Activated gamma-delta T cell treated with anti-CD3 and anti-CD28 coated beads, Interleukin-2, amount 50 U/mL, for 16 hours (primary cell): ENCODE results near the gene MAFF.
"Not testable (repeated sequence)": the region's sequence is repeated elsewhere in the genome, so short reads cannot be mapped to it uniquely, and the experiment has no call there.

Source experiments
- DNase-seq: peaks from one replicate; pipeline ENCODE4 v3.0.0-alpha.2; 2020; ENCODE audit warnings: low read depth

The MAFF gene

GRCh38 chr22:38201711-38202436 lies at the start of gene MAFF:
MAFF (plus strand) TSS chr22:38201994; CDS start chr22:38213854, 11,860 bp downstream.
- peak; percentile 81 for DNase-seq

DNA sequence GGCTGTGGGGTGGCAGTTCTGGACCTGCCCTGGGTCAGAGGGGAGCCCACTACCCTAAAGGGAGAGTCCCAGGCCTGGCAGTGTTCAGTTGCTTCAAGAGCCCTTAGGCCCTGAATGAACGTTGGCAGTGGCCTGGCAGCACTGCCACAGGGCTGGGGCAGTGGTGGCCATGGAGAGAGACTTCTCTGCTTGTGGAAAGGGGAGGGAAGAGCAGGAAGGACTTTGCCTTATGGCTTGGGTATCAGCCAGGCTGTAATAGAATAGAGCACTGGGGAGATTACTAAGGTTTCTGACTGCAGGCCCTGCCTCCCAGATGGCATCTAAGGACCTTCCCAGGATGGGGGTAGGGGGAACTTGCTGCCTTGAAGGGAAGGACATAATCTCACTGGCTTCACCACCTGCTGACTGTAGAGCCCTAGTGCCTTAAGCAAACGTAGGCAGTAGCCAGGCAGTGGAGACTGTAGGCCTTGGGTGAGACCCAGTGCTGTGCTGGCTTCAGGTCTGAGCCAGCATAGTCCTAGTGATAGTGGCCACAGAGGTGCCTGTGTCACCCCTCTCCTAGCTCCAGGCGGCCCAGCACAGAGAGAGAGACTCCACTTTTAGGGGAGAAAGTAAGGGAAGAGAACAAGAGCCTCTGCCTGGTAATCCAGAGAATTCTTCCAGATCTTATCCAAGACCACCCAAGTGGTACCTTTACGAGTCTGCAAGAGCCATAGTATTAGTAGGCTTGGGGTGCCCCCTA lies 47.8 kb upstream of the MAFF start:
- no peak for DNase-seq

DNA sequence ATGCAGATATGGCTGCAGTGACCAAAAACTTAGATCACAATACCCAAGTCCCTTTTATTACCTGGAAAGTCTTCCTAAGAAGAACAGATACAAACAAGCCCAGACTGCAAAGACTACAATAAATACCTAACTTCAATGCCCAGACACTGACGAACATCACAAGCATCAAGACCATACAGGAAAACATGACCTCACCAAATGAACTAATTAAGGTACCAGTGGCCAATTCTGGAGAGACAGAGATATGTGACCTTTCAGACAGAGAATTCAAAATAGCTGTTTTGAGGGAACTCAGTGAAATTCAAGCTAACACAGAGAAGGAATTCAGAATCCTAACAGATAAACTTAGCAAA lies 47.3 kb upstream of the MAFF start:
- DNase-seq: not testable (repeated sequence)

GRCh38 chr22:38155703-38156102 lies 46.1 kb upstream of the MAFF start:
- no peak for DNase-seq

DNA sequence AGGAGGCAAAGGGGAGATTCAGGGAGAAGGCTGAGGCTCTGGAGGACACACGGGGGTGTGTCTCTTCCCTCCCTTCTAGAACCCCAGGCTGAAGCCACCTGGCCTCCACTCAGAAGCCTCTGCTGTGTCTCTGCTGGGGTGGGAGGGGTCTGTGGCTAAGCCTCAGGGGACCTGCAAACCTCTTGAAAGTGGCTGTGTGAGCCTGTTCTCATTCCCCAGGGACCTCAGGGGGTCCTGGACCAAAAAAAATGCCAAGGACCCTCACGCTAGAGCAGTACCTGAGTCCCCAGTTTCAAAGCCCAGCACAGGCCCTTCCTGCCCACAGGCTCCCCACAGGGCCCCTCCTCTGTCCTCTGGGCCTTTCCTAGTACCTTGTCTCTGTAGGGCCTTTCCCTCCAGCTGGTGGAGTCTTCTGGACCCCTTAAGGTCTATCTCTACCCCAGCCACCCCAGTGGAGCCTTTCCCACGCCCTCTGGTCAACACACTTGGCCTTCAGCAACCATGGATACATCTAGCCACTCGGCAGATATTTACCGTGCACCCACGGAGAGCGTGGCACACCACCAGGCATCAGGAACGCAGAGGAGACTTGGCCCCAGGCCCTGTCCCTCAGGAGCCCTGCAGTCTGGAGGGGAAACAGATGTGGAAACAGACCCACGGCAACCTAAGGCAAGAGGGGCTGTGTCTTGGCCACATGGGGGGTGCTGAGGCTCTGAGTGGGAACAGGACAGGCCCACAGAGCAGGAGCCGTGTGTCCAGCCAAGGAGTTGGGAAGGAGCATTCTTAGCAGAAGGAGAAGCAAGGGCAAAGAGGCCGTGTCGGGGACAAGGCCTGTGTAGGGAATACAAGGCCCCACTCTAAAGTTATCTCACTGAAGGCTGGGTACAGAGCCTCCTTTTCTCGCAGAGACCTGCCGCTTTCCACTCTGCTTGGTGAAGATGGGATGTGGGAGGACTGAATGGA lies 38.6 kb upstream of the MAFF start:
- DNase-seq: no peak

DNA sequence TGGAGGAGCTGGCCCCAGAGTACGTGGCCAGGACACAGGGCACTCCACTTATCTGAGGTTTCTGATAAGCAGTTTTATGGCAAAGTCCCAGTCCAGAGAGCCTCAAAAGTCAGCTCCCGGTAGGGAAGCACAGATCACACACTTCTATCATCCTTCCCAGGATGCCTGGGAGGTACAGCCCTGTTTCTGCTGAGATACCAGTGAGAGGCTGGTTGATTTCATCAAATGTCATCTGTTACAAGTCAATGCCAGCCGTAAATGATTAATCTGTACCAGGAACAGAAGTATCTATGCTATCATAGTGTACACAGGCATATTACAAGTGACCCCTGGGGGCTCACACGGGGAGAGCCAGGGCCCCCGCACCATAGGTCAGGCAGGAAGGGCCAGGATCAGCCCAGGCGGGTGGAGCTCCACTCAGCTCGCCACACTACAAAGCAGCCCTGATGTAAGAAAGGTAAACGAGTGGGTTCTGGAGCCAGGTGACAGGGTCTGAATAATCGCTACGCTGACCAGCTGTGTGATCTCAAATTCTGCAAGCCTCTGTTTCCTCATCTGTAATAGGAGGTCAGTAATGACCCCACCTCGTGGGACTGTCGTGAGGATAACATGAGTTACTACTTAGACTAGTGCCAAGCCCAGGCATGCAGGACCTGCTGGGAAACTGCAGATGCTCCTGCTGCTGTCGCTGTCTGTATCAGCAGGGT lies 37.8 kb upstream of the MAFF start:
- DNase-seq: no peak

DNA sequence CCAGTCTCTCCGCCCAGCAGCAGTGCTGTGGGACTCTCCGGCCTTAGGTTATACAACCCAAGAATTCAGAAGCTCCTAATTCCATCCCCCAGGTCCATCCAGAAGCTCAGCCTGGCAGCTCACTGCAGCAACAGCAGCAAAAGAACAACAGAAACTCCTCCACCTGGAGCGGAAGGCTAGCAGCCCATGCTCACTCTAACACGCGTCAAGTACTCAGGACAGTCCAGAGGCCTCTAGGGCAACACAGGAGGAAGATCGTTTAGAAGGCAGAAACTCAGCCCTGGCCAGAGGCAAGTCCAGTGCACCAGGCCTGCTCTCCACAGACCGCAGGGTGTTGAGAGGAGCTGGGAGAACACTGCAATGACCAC lies 37.3 kb upstream of the MAFF start:
- DNase-seq: no peak

DNA sequence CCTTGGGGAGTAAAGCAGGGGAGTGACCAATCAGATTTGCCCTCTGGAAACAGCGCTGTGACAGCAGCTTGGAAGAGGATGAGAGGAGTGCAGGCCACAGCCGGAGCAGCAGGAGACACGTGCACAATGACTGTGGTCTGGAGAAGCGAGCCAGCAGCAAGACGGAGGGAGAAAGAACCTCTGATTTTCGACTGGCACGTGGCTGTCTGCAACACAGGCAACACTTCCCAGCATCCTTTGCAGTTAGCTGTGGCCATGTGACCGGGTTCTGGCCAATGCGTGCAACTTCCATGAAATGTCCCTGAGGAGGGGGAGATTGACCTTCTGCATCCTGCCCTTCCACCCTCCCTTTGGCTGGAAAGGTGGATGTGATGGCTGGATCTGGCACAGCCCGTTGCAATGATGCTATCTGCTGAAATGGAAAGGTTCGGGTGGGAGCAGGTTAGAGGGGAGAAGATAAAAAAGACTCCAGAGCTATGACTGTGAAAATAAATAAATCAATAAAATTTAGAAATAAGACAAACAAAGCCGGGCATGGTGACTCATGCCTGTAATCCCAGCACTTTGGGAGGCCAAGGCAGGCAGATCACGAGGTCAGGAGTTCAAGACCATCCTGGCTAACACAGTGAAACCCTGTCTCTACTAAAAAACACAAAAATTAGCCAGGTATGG lies 35.7 kb upstream of the MAFF start:
- no peak for DNase-seq

DNA sequence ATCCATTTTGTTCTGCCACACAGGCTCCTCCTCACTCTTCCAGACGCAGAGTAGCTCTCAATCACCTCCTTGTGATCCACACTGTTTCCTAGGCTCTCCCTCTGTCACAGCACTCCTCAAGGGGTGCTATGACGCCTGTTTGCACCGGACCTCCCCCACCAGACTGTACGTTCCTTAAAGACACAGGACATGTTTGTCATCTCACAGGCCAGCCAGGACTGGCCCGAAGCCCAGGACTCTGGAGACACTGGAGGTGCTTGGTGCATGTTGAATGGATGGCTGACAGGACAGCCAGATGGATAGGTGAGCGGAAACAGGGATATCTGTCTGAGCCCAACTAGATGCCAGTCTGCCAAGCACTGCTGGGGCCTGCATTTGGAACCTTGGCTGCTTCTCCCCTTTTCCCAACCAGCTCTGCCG lies 33.8 kb upstream of the MAFF start:
- no peak for DNase-seq

DNA sequence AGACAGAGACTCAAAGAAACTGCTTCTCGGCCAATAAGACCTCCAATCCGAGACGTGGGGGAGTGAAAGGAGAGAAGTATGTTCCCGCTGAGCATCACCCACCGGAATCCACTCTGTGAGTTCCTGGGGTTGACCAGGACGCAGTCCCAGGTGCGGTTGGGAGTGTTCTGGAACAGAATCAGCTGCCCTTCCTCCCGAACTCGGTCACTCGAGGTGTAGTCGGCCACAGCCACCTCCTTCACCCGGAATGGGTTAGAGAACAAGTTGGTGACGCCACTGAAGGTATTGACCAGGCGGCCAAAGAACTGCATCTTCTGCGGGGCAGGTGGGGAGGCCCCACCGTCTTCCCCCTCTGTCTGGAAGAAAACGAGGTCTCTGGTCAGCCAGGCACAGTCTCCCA lies 32.7 kb upstream of the MAFF start:
- no peak for DNase-seq

- DNase-seq: no peak
These were observed 31.3 kb upstream of the MAFF start for GRCh38 chr22:38170469-38170868.

DNA sequence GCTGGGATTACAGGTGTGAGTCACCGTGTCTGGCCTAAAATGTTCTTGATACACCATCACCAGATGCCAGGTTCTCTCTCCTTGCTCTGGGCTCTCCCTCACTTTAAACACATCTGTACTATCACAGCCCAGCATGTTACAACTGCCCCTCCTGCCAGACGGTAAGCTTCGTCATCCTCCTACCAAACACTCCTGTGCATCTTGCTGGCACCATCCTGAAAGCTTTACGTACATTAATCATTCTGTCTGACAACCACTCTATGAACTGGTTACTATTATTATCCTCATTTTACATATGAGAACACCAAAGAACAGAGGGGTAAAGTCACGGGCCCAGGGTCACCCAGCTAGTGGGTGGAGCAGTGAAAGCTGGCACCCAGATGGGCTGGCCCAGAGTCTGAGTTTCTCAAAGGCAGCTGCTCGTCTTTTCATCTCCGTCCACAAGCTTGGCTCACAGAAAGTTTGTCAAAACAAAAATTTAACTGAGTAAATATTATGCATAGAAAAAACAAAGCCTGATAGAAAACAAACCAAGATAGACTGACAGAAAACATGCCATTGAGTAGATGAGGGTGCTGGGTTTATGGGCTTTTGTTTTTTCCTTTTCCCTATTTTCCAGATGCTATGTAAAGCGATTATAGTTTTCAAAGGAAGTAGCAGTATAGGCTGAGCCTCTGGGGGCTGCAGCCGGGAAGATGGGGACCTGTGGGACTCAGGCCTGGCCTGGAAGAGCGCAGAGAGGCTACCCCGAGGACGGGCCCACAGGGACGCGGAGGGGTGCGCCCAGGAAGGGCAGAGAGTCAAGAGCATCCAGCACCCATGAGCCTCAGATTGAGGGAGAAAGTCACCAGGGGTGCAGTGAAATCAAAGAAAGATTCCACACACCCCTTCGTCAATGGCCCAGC lies 29.6 kb upstream of the MAFF start:
- DNase-seq: no peak

GRCh38 chr22:38172832-38173640 lies 28.8 kb upstream of the MAFF start:
- DNase-seq: peak; percentile 69

GRCh38 chr22:38173641-38173906 lies 28.2 kb upstream of the MAFF start:
- DNase-seq: no peak

- DNase-seq: no peak
These were observed 27.2 kb upstream of the MAFF start for GRCh38 chr22:38174626-38175025.

DNA sequence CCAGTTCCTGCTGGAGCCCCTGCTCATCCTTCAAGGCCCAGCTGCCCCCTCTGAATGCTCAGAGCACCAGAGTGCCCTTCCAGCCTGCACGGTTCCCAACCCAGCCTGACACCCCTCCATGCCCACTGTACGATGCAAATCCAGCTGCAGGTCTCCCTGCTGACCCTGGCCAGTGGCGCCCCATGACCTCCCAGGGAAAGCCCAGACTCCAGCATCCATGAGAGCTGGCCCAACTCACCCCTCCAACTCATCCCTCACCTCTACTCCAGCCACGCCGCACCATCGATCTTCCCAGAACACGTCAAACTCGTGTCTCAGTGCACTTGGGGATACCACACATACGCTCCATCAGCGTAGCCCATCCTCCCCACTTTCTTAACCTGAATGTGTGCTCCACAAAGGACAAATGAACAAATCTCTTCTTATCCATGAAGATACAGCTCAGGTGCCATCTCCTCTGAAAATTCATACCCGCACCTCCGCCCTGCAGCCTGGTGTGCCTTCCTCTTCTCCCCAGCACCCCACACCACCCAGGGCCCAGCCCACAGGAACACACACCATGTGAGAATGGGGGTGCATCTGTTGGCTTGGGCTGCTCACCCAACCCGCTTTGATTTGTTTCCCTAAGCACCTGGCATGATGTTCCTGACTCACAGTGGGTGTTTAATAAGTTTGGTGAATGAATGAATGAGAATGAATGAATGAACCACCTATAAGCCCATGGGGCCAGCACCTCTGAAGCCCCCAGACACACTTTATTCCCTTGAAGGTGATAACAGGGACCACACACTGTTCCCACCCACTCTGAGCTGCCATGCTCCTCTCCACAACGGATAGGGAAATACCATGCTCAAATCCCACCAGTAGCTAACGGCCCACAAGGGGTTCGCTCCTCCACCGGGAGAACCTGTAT lies 26.3 kb upstream of the MAFF start:
- no peak for DNase-seq

DNA sequence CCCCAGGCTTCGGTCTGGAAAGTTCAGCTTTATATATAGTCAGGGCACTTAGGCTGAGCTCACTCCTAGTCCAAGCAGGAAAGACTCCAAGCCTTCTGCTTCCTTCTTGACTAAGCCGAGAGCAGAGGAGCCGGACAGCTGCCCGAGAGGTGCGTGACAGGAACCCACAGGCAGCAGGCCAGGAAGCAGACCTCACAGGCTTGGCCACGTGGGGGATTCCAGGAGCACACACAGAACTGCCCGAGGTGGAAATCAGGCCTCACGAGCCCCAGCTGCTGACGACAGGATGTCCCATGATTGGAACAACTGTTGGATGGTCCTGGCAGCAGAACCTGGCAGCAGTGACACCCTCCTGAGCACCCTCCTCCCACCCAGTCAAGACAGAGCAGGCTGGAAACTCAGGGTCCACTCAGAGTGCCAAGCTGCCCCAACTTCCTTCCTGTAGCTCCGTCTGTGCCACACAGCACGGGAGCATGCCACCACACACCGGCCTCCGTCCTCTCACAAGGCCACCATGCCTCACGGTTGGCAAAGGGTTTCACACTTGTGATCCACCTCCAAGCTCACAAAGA lies 25.5 kb upstream of the MAFF start:
- peak; percentile 45 for DNase-seq

DNA sequence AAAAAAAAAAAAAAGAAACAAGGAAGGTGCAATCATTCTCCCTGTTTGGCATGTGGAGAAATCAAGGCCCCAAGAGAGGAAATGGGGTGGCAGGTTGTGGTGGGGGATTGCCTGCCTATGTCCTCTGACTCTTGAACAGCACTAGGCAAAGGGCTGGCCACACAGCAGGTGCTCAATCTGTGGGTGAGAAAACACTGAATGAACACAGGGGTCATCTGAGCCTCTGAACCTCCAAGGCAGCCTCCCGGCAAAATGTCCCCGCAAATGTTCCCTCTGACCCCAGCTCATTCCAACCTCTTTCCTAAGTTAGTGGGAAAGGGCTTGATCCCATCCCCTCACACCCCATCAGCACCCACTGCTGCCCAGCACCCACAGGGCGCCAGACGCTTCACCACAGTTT lies 24.8 kb upstream of the MAFF start:
- DNase-seq: no peak
